K562 (cell line): ENCODE measurements around the gene NDUFA5. TPM values are rescaled to one million over a fixed set of nuclear protein-coding genes. Genes with fewer than 3 reads are reported as not detected.

Experiments
- BCOR ChIP-seq: fragments of 450-650 bp; IDR thresholded peaks from 2 replicates; pipeline ENCODE4 v1.6.1; 2016
- CC2D1A ChIP-seq: fragments of 450-650 bp; IDR thresholded peaks from 2 replicates; pipeline ENCODE4 v1.6.1; 2017; ENCODE audit warnings: mild to moderate bottlenecking
- GATAD2B ChIP-seq: fragments of 450-650 bp; IDR thresholded peaks from 2 replicates; pipeline ENCODE4 v1.6.1; 2017; ENCODE audit warnings: mild to moderate bottlenecking, borderline replicate concordance
- NR1H2 ChIP-seq: sonication (generic); formaldehyde crosslinking; IDR thresholded peaks from 2 replicates; pipeline ENCODE4 v1.4.0; 2020; ENCODE audit warnings: mild to moderate bottlenecking, missing genetic modification reagents
- SNRNP70 ChIP-seq: fragments of 200-400 bp; formaldehyde crosslinking; optimal IDR thresholded peaks from 2 replicates; pipeline ENCODE3; 2017; ENCODE audit warnings: low read depth, low read length
- SRSF1 ChIP-seq: fragments of 200-400 bp; formaldehyde crosslinking; IDR thresholded peaks from 2 replicates; pipeline ENCODE4 v1.6.1; 2017; ENCODE audit warnings: mild to moderate bottlenecking, low read depth, low read length, moderate library complexity
- STAG1 ChIP-seq: sonication (generic); formaldehyde crosslinking; IDR thresholded peaks from 2 replicates; pipeline ENCODE4 v1.5.0; 2020; ENCODE audit warnings: missing genetic modification reagents, borderline replicate concordance
- ZBTB7A ChIP-seq: IDR thresholded peaks from 2 replicates; pipeline ENCODE4 v1.6.1; 2011; ENCODE audit warnings: low read depth, mild to moderate bottlenecking, low read length, moderate library complexity, borderline replicate concordance; ENCODE audit not compliant: control insufficient read depth
- ZNF3 ChIP-seq: fragments of 250-450 bp; sonication (Bioruptor Pico); IDR thresholded peaks from 2 replicates; pipeline ENCODE4 v1.5.0; 2021; ENCODE audit warnings: mild to moderate bottlenecking, moderate library complexity
- ZNF551 ChIP-seq: fragments of 250-450 bp; sonication (Bioruptor Pico); IDR thresholded peaks from 2 replicates; pipeline ENCODE4 v1.5.0; 2021; ENCODE audit warnings: mild to moderate bottlenecking, moderate library complexity
- ZNF57 ChIP-seq: fragments of 450-650 bp; formaldehyde crosslinking; IDR thresholded peaks from 2 replicates; pipeline ENCODE4 v1.4.0; 2020; ENCODE audit warnings: mild to moderate bottlenecking, moderate library complexity
- ZNF696 ChIP-seq: fragments of 250-450 bp; sonication (Bioruptor Pico); conservative IDR thresholded peaks from 2 replicates; pipeline ENCODE4 v1.4.0; 2020; ENCODE audit warnings: mild to moderate bottlenecking, moderate library complexity
- ZNF830 ChIP-seq: fragments of 250-450 bp; sonication (Bioruptor Pico); IDR thresholded peaks from 2 replicates; pipeline ENCODE4 v1.5.0; 2021; ENCODE audit warnings: mild to moderate bottlenecking
- polyA plus RNA-seq, 8 experiments: library from polyadenylated mRNA; depleted of rRNA in 4 of 8; stranded (reverse) in 5 of 8; unstranded in 3 of 8; fragments of >200 nt; fragmentation: Nextera tagmentation in 2 of 8; fragmentation: Illumina TruSeq in 1 of 8; extraction: Ambion mirVana in 2 of 8; extraction: Trizol in 1 of 8; gene quantifications; 2 replicates each; pipeline versions ENCODE4 v1.2.1 to v1.2.3, GENCODE V29; 2011 to 2014; ENCODE audit warnings: inconsistent platforms in 1 of 8, missing spikeins in 1 of 8
- total RNA-seq, 7 experiments: library from RNA; depleted of rRNA in 6 of 7; stranded (reverse); fragments of >200 nt in 6 of 7; fragmentation: Illumina TruSeq in 2 of 7; extraction: Trizol in 2 of 7; gene quantifications; 2 replicates each; pipeline versions ENCODE4 v1.2.1 to v1.2.3, GENCODE V29; 2011 to 2021; ENCODE audit warnings: low replicate concordance in 1 of 7
- TF ChIP-seq, protein P1 (sequence below): fragments of 450-650 bp; formaldehyde crosslinking; IDR thresholded peaks from 2 replicates; pipeline ENCODE4 v1.4.0; 2020; ENCODE audit warnings: mild to moderate bottlenecking, mixed read lengths
- TF ChIP-seq, protein P2 (sequence below): fragments of 450-650 bp; formaldehyde crosslinking; conservative IDR thresholded peaks from 2 replicates; pipeline ENCODE4 v1.4.0; 2022; ENCODE audit warnings: mild to moderate bottlenecking, missing genetic modification characterization
- TF ChIP-seq, protein P3 (sequence below): fragments of 250-450 bp; sonication (Bioruptor Pico); IDR thresholded peaks from 2 replicates; pipeline ENCODE4 v1.8.0; 2021; ENCODE audit warnings: moderate library complexity, mild to moderate bottlenecking, inconsistent platforms
- TF ChIP-seq, protein P4 (sequence below): sonication (generic); formaldehyde crosslinking; IDR thresholded peaks from 2 replicates; pipeline ENCODE4 v1.8.0; 2022; ENCODE audit warnings: mild to moderate bottlenecking, missing genetic modification reagents

Gene NDUFA5
- total and polyA plus RNA-seq, 9 of the 15 experiments (the other 6 are each of a cell fraction or from before 2014, with no cell fraction given) = 155 to 677 (median 269) TPM

DNA sequence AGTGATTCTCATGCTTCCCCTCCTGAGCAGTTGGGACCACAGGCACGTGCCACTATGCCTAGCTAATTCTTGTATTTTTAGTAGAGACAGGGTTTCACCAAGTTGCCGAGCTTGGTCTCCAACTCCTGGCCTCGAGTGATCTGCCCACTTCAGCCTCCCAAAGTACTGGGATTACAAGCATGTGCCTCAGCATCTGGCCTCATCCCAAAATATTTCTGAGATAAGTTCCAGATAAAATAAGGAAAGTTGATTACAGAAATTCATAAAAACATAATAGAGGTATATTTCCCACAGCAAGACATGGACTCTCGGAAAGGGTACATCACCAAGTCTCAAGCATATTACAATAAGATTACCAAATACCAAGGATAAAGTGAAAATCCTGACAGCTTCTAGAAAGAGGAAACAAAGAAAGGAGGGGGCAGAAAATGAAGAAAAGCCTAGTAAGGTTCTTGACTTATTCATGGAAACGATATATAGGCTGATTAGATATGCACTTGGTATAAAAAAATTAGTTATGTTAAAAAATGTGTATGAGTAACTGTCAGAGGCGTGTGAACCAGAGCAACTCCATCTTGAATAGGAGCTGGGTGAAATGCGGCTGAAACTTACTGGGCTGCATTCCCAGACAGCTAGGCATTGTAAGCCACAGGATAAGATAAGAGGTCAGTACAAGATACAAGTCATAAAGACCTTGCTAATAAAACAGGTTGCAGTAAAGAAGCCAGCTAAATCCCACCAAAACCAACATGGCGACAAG, 58.2 kb downstream of the NDUFA5 start (continued):
- TF ChIP-seq BCOR = no peak
- no peak for TF ChIP-seq STAG1
- TF ChIP-seq, protein P1, sequence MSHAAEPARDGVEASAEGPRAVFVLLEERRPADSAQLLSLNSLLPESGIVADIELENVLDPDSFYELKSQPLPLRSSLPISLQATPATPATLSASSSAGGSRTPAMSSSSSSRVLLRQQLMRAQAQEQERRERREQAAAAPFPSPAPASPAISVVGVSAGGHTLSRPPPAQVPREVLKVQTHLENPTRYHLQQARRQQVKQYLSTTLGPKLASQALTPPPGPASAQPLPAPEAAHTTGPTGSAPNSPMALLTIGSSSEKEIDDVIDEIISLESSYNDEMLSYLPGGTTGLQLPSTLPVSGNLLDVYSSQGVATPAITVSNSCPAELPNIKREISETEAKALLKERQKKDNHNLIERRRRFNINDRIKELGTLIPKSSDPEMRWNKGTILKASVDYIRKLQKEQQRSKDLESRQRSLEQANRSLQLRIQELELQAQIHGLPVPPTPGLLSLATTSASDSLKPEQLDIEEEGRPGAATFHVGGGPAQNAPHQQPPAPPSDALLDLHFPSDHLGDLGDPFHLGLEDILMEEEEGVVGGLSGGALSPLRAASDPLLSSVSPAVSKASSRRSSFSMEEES = peak; percentile 54; the same call in 1 of the 2 replicates
- TF ChIP-seq, protein P2, sequence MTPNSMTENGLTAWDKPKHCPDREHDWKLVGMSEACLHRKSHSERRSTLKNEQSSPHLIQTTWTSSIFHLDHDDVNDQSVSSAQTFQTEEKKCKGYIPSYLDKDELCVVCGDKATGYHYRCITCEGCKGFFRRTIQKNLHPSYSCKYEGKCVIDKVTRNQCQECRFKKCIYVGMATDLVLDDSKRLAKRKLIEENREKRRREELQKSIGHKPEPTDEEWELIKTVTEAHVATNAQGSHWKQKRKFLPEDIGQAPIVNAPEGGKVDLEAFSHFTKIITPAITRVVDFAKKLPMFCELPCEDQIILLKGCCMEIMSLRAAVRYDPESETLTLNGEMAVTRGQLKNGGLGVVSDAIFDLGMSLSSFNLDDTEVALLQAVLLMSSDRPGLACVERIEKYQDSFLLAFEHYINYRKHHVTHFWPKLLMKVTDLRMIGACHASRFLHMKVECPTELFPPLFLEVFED (CRISPR knock-in tag) = peak; percentile 85
- TF ChIP-seq NR1H2 (CRISPR knock-in tag) = no peak
- TF ChIP-seq SNRNP70 = no peak
- TF ChIP-seq GATAD2B = no peak
- TF ChIP-seq ZNF696 (CRISPR knock-in tag) = peak; percentile 71; the same call in 1 of the 2 replicates
- TF ChIP-seq ZNF57 (CRISPR knock-in tag) = peak; percentile 86; the same call in 1 of the 2 replicates
- TF ChIP-seq, protein P3, sequence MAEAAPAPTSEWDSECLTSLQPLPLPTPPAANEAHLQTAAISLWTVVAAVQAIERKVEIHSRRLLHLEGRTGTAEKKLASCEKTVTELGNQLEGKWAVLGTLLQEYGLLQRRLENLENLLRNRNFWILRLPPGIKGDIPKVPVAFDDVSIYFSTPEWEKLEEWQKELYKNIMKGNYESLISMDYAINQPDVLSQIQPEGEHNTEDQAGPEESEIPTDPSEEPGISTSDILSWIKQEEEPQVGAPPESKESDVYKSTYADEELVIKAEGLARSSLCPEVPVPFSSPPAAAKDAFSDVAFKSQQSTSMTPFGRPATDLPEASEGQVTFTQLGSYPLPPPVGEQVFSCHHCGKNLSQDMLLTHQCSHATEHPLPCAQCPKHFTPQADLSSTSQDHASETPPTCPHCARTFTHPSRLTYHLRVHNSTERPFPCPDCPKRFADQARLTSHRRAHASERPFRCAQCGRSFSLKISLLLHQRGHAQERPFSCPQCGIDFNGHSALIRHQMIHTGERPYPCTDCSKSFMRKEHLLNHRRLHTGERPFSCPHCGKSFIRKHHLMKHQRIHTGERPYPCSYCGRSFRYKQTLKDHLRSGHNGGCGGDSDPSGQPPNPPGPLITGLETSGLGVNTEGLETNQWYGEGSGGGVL (CRISPR knock-in tag) = peak; percentile 88
- no peak for TF ChIP-seq ZBTB7A
- peak; percentile 85; the same call in 1 of the 2 replicates for TF ChIP-seq ZNF830
- no peak for TF ChIP-seq CC2D1A
- 0 out of 2 replicates have a peak, but pooled peaks have one; percentile 63 for TF ChIP-seq ZNF3 (CRISPR knock-in tag)
- TF ChIP-seq SRSF1 = no peak
- TF ChIP-seq, protein P4, sequence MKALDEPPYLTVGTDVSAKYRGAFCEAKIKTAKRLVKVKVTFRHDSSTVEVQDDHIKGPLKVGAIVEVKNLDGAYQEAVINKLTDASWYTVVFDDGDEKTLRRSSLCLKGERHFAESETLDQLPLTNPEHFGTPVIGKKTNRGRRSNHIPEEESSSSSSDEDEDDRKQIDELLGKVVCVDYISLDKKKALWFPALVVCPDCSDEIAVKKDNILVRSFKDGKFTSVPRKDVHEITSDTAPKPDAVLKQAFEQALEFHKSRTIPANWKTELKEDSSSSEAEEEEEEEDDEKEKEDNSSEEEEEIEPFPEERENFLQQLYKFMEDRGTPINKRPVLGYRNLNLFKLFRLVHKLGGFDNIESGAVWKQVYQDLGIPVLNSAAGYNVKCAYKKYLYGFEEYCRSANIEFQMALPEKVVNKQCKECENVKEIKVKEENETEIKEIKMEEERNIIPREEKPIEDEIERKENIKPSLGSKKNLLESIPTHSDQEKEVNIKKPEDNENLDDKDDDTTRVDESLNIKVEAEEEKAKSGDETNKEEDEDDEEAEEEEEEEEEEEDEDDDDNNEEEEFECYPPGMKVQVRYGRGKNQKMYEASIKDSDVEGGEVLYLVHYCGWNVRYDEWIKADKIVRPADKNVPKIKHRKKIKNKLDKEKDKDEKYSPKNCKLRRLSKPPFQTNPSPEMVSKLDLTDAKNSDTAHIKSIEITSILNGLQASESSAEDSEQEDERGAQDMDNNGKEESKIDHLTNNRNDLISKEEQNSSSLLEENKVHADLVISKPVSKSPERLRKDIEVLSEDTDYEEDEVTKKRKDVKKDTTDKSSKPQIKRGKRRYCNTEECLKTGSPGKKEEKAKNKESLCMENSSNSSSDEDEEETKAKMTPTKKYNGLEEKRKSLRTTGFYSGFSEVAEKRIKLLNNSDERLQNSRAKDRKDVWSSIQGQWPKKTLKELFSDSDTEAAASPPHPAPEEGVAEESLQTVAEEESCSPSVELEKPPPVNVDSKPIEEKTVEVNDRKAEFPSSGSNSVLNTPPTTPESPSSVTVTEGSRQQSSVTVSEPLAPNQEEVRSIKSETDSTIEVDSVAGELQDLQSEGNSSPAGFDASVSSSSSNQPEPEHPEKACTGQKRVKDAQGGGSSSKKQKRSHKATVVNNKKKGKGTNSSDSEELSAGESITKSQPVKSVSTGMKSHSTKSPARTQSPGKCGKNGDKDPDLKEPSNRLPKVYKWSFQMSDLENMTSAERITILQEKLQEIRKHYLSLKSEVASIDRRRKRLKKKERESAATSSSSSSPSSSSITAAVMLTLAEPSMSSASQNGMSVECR (CRISPR knock-in tag) = no peak
- TF ChIP-seq ZNF551 (CRISPR knock-in tag) = no peak
